SU-DHL-6 (cell line): ENCODE results near the gene UACA.

ENCODE experiments used
- H2AFZ ChIP-seq: fragments of 200-600 bp; sonication (generic); 2 replicates; pipeline ENCODE4 v1.6.1; 2014; ENCODE audit warnings: low read depth, mild to moderate bottlenecking, moderate library complexity, mixed read lengths, antibody characterized with exemption, low read length; ENCODE audit not compliant: severe bottlenecking
- H3F3A ChIP-seq: fragments of 200-600 bp; shearing (Covaris generic); 2 replicates; pipeline ENCODE4 v1.6.0; 2016; ENCODE audit warnings: antibody characterized with exemption, mild to moderate bottlenecking; ENCODE audit not compliant: insufficient read depth
- H3K27ac ChIP-seq: fragments of 200-600 bp; sonication (generic); 2 replicates; pipeline ENCODE4 v1.5.1; 2016; ENCODE audit warnings: low read depth, mild to moderate bottlenecking, low read length, moderate library complexity, mixed read lengths
- H3K27me3 ChIP-seq: fragments of 200-600 bp; sonication (generic), shearing (Covaris generic); 2 replicates; pipeline ENCODE4 v1.6.0; 2014; ENCODE audit warnings: mild to moderate bottlenecking, low read length
- H3K36me3 ChIP-seq: fragments of 200-600 bp; sonication (generic); 2 replicates; pipeline ENCODE4 v1.6.1; 2014; ENCODE audit warnings: mild to moderate bottlenecking, low read length, mixed read lengths
- H3K4me2 ChIP-seq: fragments of 300-600, 200-600 bp; shearing (Covaris generic), sonication (generic); 2 replicates; pipeline ENCODE4 v1.6.0; 2014; ENCODE audit warnings: low read length, low read depth, mild to moderate bottlenecking; ENCODE audit not compliant: poor library complexity, severe bottlenecking
- H3K4me3 ChIP-seq: fragments of 200-600 bp; sonication (generic); 2 replicates; pipeline ENCODE4 v1.5.1; 2014; ENCODE audit warnings: antibody characterized with exemption, low read length, mild to moderate bottlenecking, mixed read lengths; ENCODE audit not compliant: insufficient read depth, poor library complexity, severe bottlenecking
- H3K79me2 ChIP-seq: fragments of 200-600 bp; sonication (generic); 2 replicates; pipeline ENCODE4 v1.6.1; 2014; ENCODE audit warnings: mild to moderate bottlenecking, low read length, moderate library complexity; ENCODE audit not compliant: insufficient read depth
- H3K9ac ChIP-seq: fragments of 200-600 bp; sonication (generic); 2 replicates; pipeline ENCODE4 v1.7.0; 2014; ENCODE audit warnings: mild to moderate bottlenecking, low read length
- H3K9me2 ChIP-seq: fragments of 200-600 bp; sonication (generic); replicated peaks from 2 replicates; pipeline ENCODE4 v1.6.1; 2014; ENCODE audit warnings: low read length; ENCODE audit not compliant: insufficient read depth
- H3K9me3 ChIP-seq: fragments of 200-600 bp; sonication (generic); 2 replicates; pipeline ENCODE4 v1.6.1; 2014; ENCODE audit warnings: low read length, mixed read lengths; ENCODE audit not compliant: insufficient read depth
- H4K20me1 ChIP-seq: fragments of 200-600 bp; sonication (generic); 2 replicates; pipeline ENCODE4 v1.6.1; 2014; ENCODE audit warnings: low read depth, mild to moderate bottlenecking, antibody characterized with exemption, low read length, moderate library complexity, mixed read lengths
- EZH2phosphoT487 ChIP-seq: fragments of 200-600 bp; sonication (generic), shearing (Covaris generic); conservative IDR thresholded peaks from 2 replicates; pipeline ENCODE4 v1.6.1; 2018; ENCODE audit warnings: mild to moderate bottlenecking, antibody characterized with exemption, low read length, moderate library complexity, mixed read lengths
- TF ChIP-seq, protein P1 (sequence below): fragments of 200-600 bp; sonication (generic); IDR thresholded peaks from one replicate; pipeline ENCODE4 v1.5.1; 2017; ENCODE audit warnings: antibody characterized with exemption, mild to moderate bottlenecking, low read length, moderate library complexity; ENCODE audit not compliant: insufficient read depth, poor library complexity, severe bottlenecking

Gene UACA

GRCh38 chr15:70701171-70701570, 62.2 kb downstream of the UACA start:
- no peaks in the 10 kb centered on the region for H3K27me3 ChIP-seq
- H2AFZ ChIP-seq: no peak overlapping the region
- H3K9ac ChIP-seq: no peak overlapping the region
- no peak overlapping the region for H3K4me3 ChIP-seq
- no peak overlapping the region for H3K27ac ChIP-seq
- H3K36me3 ChIP-seq: no peaks in the 10 kb centered on the region
- TF ChIP-seq, protein P1, sequence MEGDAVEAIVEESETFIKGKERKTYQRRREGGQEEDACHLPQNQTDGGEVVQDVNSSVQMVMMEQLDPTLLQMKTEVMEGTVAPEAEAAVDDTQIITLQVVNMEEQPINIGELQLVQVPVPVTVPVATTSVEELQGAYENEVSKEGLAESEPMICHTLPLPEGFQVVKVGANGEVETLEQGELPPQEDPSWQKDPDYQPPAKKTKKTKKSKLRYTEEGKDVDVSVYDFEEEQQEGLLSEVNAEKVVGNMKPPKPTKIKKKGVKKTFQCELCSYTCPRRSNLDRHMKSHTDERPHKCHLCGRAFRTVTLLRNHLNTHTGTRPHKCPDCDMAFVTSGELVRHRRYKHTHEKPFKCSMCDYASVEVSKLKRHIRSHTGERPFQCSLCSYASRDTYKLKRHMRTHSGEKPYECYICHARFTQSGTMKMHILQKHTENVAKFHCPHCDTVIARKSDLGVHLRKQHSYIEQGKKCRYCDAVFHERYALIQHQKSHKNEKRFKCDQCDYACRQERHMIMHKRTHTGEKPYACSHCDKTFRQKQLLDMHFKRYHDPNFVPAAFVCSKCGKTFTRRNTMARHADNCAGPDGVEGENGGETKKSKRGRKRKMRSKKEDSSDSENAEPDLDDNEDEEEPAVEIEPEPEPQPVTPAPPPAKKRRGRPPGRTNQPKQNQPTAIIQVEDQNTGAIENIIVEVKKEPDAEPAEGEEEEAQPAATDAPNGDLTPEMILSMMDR: no peak
- no peak for TF ChIP-seq EZH2phosphoT487
- no peaks in the 10 kb centered on the region for H3F3A ChIP-seq
- H3K9me2 ChIP-seq: no peaks in the 10 kb centered on the region
- no peaks in the 10 kb centered on the region for H3K9me3 ChIP-seq
- no peak overlapping the region for H3K4me2 ChIP-seq
- H3K79me2 ChIP-seq: no peaks in the 10 kb centered on the region
- no peaks in the 10 kb centered on the region for H4K20me1 ChIP-seq

GRCh38 chr15:70699890-70700289, 63.5 kb downstream of the UACA start:
- no peak overlapping the region for H2AFZ ChIP-seq
- no peaks in the 10 kb centered on the region for H3K9me3 ChIP-seq
- no peaks in the 10 kb centered on the region for H3K36me3 ChIP-seq
- H4K20me1 ChIP-seq: no peaks in the 10 kb centered on the region
- no peak overlapping the region for H3K4me2 ChIP-seq
- no peaks in the 10 kb centered on the region for H3F3A ChIP-seq
- no peaks in the 10 kb centered on the region for H3K9me2 ChIP-seq
- no peak overlapping the region for H3K4me3 ChIP-seq
- H3K27ac ChIP-seq: no peak overlapping the region
- H3K79me2 ChIP-seq: no peaks in the 10 kb centered on the region
- no peaks in the 10 kb centered on the region for H3K27me3 ChIP-seq
- H3K9ac ChIP-seq: no peak overlapping the region
- TF ChIP-seq, protein P1: no peak
- TF ChIP-seq EZH2phosphoT487: no peak

DNA sequence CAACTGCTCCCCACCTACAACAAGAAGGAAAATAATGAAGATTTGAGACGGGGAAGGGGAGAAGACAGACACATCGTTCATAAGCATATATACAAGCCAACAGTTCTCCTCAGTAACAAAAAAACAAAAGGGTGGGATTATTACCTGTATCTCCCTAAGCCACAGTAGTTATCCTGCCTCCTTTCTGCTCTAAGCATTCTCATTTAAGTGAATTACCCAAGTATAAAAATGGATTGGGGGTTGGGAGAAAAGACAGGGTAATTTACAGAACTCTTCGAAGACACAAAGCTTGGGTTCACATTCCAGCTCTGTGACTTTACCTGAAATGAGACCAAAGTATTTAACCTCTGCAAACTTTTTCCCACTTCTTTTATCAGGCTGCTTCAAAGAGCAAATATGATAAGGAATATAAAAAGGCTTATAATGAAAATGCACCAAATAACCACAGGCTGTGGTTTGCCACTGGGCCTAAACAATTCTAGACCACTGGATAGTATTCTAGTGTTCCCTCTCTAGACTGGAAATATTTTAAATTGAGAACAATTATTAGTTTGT, 64.4 kb downstream of the UACA start:
- no peaks in the 10 kb centered on the region for H3K27me3 ChIP-seq
- no peak overlapping the region for H3K27ac ChIP-seq
- no peak overlapping the region for H3K9ac ChIP-seq
- no peak overlapping the region for H2AFZ ChIP-seq
- no peaks in the 10 kb centered on the region for H3K36me3 ChIP-seq
- H3K9me2 ChIP-seq: no peaks in the 10 kb centered on the region
- TF ChIP-seq EZH2phosphoT487: no peak
- TF ChIP-seq, protein P1: no peak
- no peaks in the 10 kb centered on the region for H4K20me1 ChIP-seq
- H3K79me2 ChIP-seq: no peaks in the 10 kb centered on the region
- no peak overlapping the region for H3K4me2 ChIP-seq
- H3K9me3 ChIP-seq: no peaks in the 10 kb centered on the region
- no peak overlapping the region for H3K4me3 ChIP-seq
- H3F3A ChIP-seq: no peaks in the 10 kb centered on the region
